Left lobe of liver (tissue), 2 donors: ENCODE results near the gene USP6. TPM values are rescaled to one million over a fixed set of nuclear protein-coding genes. Genes with fewer than 3 reads are reported as not detected.
"Not testable (repeated sequence)": the region's sequence is repeated elsewhere in the genome, so short reads cannot be mapped to it uniquely, and the experiment has no call there.

Experiments
- ATAC-seq: fragments of 200-7000 bp; cut with Tn5 transposase; one replicate; pipeline ENCODE4 v1.9.1; 2020; ENCODE audit warnings: mild to moderate bottlenecking, moderate library complexity
- DNase-seq: peaks from one replicate; pipeline ENCODE4 v3.0.0-alpha.2; 2020; ENCODE audit warnings: low spot score
- total RNA-seq: library from RNA; stranded (reverse); gene quantifications from one replicate; pipeline ENCODE4 v1.2.1, GENCODE V29; 2021
- donor health status: DM: no; HTN: no; CAD: no; lungs with moderate emphysema.
- donor health status: DM: no; HTN: yes; CAD: no.

USP6 gene
- total RNA-seq, 1 donor from 2014 or later: 0.08 TPM

GRCh38 chr17:5121186-5121841 lies 5.5 kb downstream of the USP6 start:
- DNase-seq: peak; percentile 36
- no peak for ATAC-seq

- ATAC-seq: not testable (repeated sequence)
- peak; percentile 18 for DNase-seq
Observed at GRCh38 chr17:5122056-5122455, 6.2 kb downstream of the USP6 start.

- DNase-seq: peak; percentile 38
- peak; percentile 54 for ATAC-seq
Observed at GRCh38 chr17:5122586-5123342, 6.9 kb downstream of the USP6 start.

GRCh38 chr17:5123343-5124124 lies 7.7 kb downstream of the USP6 start:
- ATAC-seq (peak; percentile 17), DNase-seq (peak; percentile 39)

DNA sequence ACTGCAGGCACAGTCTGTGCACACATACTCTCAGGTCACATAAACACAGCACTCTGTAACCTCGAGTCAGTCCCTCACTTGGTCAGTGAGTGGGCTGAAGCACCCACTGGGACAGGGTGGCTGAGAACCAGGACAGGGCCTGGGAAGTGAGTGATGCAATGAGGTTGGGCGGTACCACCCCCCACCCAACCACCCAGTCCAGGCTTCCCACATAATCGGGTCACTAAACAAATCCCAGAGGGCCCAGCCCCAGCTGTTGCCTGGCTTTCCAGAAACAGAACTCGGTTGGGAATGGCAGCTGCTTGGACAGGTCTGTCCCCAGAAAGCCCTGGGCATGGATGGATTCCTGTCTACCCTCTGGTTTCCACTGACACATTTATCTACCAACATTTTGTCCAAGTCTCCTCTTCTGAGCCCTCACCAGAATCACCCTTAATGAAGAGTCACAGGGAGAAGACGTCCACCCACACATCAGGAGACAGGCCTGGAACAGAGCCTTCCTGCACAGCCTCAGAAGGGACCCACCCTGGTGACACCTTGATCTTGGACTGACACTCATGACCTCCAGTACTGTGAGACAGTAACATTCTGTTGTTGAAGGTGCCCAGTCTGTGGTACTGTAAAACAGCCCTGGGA lies 8.4 kb downstream of the USP6 start:
- DNase-seq: peak; percentile 32
- not testable (repeated sequence) for ATAC-seq

DNA sequence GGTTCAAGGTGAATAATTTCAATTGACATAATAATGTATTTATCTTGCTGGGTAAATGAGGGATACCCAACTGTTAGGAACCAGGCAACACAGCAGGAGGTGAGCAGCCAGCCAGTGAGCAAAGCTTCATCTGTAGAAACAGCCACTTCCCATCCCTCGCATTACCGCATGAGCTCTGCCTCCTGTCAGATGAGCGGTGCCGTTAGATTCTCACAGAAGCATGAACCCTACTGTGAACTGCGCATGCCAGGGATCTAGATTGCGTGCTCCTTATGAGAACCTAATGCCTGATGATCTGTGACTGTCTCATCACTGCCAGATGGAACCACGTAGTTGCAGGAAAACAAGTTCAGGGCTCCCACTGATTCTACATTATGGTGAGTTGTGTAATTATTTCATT lies 9.1 kb downstream of the USP6 start:
- not testable (repeated sequence) for ATAC-seq
- DNase-seq: peak; percentile 18

DNA sequence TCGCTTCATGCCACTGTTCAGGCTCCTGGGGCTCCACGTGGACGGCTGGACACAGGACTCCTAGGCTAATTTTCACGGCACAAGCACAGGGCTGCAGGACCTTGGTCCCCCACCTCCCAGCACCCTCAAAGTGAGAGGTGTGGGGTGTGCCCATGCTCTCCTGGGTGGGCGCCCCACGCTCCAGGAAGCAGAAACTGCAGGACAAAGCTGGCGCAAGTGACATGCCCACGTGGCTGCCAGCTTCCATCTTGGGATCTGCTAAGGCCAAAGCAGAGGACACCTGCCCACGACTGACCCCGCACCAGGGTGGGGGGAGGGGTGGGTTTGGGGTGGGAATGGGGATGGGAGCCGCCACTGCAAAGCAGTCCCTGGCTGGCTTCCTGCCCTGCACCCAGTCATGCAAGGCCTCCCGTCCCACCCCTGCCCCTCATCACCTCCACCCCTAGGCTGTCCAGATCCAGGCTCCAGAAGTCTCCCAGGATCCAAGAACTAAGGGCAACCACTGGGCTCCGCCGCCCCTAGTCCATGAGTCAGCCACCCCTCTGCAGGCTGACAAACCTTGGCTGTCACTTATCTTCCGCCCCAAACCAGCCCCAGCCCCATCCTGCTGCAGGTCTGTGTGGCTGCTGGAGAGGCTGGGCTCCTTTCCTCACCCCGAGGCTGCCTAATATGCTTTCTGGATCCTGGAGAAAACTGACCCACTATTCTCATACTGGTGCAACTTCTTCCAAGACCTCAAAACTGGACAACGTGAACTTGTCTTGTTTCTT lies 11.1 kb downstream of the USP6 start:
- DNase-seq (peak; percentile 35), ATAC-seq (no peak)

GRCh38 chr17:5127910-5128309 lies 12.1 kb downstream of the USP6 start:
- no peak for ATAC-seq
- no peak for DNase-seq

- ATAC-seq: not testable (repeated sequence)
- DNase-seq: peak; percentile 22
Observed at GRCh38 chr17:5128387-5128786, 12.6 kb downstream of the USP6 start.

- no peak for DNase-seq
- ATAC-seq: no peak
Observed at GRCh38 chr17:5128905-5129535, 13.2 kb downstream of the USP6 start.

- DNase-seq: not testable (repeated sequence)
Observed at GRCh38 chr17:5129770-5130169, 13.9 kb downstream of the USP6 start.

GRCh38 chr17:5130261-5130660 lies 14.4 kb downstream of the USP6 start:
- DNase-seq: peak; percentile 28
- not testable (repeated sequence) for ATAC-seq

More at GRCh38 chr17:5129770-5130169, 13.9 kb downstream of the USP6 start:
- not testable (repeated sequence) for ATAC-seq

DNA sequence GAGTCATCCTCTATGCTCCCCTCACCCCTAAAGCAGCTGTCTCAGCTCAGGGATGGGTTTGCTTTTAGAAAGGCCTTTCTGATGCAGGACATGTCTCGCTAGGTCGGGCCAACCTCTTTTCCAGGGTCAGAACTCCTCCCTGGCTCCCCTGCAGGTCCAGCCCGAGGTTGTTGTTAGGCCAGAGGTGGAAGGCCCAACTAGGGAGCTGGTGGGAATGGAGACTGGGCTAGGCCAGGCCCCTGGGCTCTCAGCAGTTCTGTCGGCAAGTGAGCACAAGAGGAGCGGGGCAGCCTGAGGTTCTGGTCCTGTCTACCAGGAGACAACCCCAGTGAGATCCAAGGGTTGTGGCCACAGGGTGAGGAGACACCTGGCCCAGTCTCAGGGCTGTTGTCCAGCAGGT lies 14.9 kb downstream of the USP6 start:
- ATAC-seq, DNase-seq: not testable (repeated sequence)

DNA sequence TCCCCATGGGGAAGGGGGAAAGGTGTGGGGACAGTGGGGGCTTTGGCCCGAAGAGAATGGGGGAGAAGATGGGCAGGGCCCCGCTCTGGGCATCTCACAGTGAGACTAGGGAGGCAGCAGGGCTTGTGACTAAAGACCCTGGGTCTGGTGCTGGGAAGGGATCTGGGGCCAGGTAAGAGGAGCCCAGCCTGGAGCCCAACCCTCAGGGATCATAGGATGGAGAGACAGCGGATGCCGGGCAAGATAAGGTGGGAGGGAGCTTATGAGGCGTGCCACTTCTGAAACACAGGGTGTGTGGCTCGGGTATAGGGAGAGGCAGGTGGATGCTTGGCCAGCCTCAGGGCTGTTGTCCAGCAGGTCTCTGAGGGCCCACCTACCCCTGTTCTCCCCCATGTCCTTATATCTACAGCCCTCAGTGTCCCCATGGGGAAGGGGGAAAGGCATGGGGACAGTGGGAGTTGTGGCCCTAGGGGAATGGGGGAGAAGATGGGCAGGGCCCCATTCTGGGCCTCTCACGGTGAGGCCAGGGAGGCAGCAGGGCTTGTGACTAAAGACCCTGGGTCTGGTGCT lies 15.4 kb downstream of the USP6 start:
- ATAC-seq: no peak
- peak; percentile 29 for DNase-seq

GRCh38 chr17:5131799-5132502 lies 16.1 kb downstream of the USP6 start:
- peak; percentile 38 for DNase-seq
- ATAC-seq: not testable (repeated sequence)

- not testable (repeated sequence) for ATAC-seq, DNase-seq
Observed at GRCh38 chr17:5132503-5133225, 16.8 kb downstream of the USP6 start.

DNA sequence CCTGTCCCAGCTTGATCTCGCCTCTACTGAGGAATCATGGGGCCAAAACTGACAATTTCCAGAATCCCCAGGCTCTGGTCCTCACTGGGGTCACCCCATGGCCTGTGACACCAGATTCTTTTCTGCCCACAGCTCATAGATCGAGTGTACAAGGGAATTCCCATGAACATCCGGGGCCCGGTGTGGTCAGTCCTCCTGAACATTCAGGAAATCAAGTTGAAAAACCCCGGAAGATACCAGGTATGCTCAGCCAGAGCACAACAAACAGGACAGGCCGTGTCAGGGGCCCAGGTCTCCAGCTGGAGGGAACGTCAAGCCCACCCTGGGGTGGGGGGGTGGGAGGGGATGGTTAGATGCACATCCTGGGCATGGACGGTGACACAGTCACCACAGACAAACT lies 17.5 kb downstream of the USP6 start:
- ATAC-seq: no peak
- DNase-seq: no peak

DNA sequence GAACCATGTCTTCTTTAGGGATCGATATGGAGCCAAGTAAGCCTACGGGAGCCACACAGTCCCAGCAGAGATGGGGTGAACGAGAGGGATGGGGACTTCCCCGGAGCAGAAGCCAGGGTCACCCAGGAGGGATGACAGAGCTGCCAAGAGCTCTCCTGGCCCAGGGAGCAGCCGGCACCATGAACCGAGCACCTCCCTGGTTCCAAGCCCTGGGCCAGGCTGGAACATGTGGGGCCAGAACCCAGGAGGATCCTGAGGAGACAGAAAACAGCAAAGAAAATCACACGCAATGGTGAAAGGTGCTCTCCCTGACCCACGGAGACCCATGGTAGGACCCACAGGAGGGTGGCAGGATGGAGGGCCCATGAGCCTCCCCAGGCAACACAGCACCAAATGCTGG lies 18.1 kb downstream of the USP6 start:
- not testable (repeated sequence) for ATAC-seq
- DNase-seq: peak; percentile 18
